GM13977 (cell line): ENCODE results near the gene SFMBT2.
"Not testable (repeated sequence)": the region's sequence is repeated elsewhere in the genome, so short reads cannot be mapped to it uniquely, and the experiment has no call there.

Experiments
- DNase-seq: peaks from one replicate; pipeline ENCODE4 v3.0.0; 2012; ENCODE audit warnings: low spot score
- CTCF ChIP-seq: IDR thresholded peaks from 2 replicates; pipeline ENCODE4 v1.5.1; 2012; ENCODE audit warnings: mild to moderate bottlenecking, control low read depth; ENCODE audit not compliant: insufficient read depth; ENCODE audit errors: extremely low read depth, missing control alignments
- in situ Hi-C: fragments of 300-500 bp; cut with MboI; formaldehyde crosslinking; loops from one replicate; pipeline ENCODE4 v1.12.0; 2022; ENCODE audit warnings: low sequenced_read_pairs, low pct_unique_long_range_greater_than_20kb, mixed read lengths, inconsistent platforms; ENCODE audit not compliant: unreplicated experiment

The SFMBT2 gene

GRCh38 chr10:7199152-7199760, 211.6 kb downstream of the SFMBT2 start:
- no peak for TF ChIP-seq CTCF
- in situ Hi-C loops: no loop called here
- DNase-seq: no peak

- TF ChIP-seq CTCF: no peak
- DNase-seq: no peak
- in situ Hi-C loops: no loop called here
Observed at GRCh38 chr10:7196284-7196683, 214.6 kb downstream of the SFMBT2 start.

- no peak for DNase-seq
- in situ Hi-C loops: no loop called here
- TF ChIP-seq CTCF: no peak
Observed at GRCh38 chr10:7195118-7195517, 215.7 kb downstream of the SFMBT2 start.

GRCh38 chr10:7194571-7194970, 216.3 kb downstream of the SFMBT2 start:
- no peak for TF ChIP-seq CTCF
- no peak for DNase-seq
- in situ Hi-C loops: no loop called here

- in situ Hi-C loops: no loop called here
- DNase-seq: no peak
- TF ChIP-seq CTCF: no peak
Observed at GRCh38 chr10:7193369-7193768, 217.5 kb downstream of the SFMBT2 start.

- DNase-seq: no peak
- no peak for TF ChIP-seq CTCF
- in situ Hi-C loops: no loop called here
Observed at GRCh38 chr10:7192831-7193361, 217.9 kb downstream of the SFMBT2 start.

- TF ChIP-seq CTCF: no peak
- DNase-seq: no peak
- in situ Hi-C loops: no loop called here
Observed at GRCh38 chr10:7192061-7192460, 218.8 kb downstream of the SFMBT2 start.

GRCh38 chr10:7190772-7191171, 220.1 kb downstream of the SFMBT2 start:
- in situ Hi-C loops, DNase-seq: not testable (repeated sequence)
